ENCODE data around the gene NKD1. TPM values are rescaled to one million over a fixed set of nuclear protein-coding genes. Genes with fewer than 3 reads are reported as not detected.
A peak's percentile ranks its signal among the peaks of the same experiment; 100 is the strongest.

Gene NKD1
- total RNA-seq, 1 donor from 2014 or later = 0.16 TPM

GRCh38 chr16:50685462-50686063 is 137.4 kb downstream of the NKD1 start:
- intact Hi-C loops (cut with DNase I) = no loop called here
- peak; percentile 67 for ATAC-seq (ENCODE audit: poor library complexity)
- DNase-seq = no peak

DNA sequence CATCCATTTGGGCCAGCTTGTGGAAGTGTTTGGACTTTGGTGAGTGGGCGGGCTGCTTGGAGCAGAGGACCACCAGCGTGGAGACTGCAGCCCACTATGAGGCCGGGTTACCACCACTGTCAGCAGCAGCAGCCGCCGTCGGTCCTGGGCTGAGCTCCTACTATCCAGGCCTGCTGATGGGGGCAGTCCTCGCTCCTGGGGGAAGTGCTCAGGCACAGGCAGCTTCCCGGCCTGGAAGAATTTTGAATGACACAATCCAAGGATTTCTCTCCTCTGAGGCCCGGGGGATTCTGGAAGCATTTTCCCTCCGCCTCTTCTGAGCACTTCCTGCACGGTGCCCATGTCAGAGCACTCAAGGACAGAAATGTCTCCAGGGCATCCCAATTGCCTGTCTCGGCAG is 139.9 kb downstream of the NKD1 start:
- DNase-seq (no peak), ATAC-seq (ENCODE audit: poor library complexity) (no peak)
- intact Hi-C loops (cut with DNase I) = no loop called here

DNA sequence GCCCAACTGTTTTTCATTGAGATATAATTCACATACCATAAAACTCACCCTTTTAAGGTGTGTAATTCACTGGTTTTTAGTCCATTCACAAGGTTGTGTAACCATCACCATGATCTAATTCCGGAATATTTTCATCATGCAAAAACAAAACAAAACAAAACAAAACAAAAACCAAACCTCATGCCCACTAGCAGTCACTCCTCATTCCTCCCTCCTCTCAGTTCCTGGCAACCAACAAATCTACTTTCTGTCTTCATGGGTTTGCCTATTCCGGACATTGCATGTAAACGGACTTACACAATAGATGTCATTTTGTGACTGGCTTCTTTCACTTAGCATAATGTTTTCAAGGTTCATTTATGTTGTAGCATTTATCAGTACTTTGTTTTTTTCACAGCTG is 140.7 kb downstream of the NKD1 start:
- intact Hi-C loops (cut with DNase I) = no loop called here
- ATAC-seq (ENCODE audit: poor library complexity) (no peak), DNase-seq (no peak)

DNA sequence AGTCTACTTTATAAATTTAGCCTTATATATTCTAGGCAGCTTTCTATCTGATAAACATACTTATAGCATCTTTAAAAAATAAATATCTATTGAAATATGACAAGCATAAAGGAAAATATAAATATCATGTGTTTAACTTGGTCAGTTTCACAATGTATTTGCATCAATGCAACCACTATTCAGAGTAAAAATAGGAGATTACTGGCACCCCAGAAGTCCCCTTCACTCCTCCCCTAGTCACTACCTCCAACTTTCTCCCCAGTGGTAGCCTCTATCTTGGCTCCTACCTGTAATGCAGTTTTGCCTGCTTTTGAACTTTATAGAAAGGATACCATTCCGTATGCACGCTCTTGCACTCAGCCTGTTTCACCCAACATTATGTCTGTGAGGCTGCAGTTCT is 142.0 kb downstream of the NKD1 start:
- intact Hi-C loops (cut with DNase I) = no loop called here
- no peak for ATAC-seq (ENCODE audit: poor library complexity)

GRCh38 chr16:50692644-50692998 is 144.4 kb downstream of the NKD1 start:
- intact Hi-C loops (cut with DNase I) = no loop called here
- DNase-seq (no peak), ATAC-seq (ENCODE audit: poor library complexity) (no peak)

More for the DNA sequence above, 142.0 kb downstream of the NKD1 start:
- DNase-seq = no peak

GRCh38 chr16:50692999-50693781 is 145.0 kb downstream of the NKD1 start, which contains the start of gene NOD2:
TSS of gene NOD2 (plus strand) at chr16:50693606. CDS start at chr16:50699496, 5,890 bp downstream.
- intact Hi-C loops (cut with DNase I) = no loop called here
- ATAC-seq (ENCODE audit: poor library complexity) (peak; percentile 57), DNase-seq (no peak)

DNA sequence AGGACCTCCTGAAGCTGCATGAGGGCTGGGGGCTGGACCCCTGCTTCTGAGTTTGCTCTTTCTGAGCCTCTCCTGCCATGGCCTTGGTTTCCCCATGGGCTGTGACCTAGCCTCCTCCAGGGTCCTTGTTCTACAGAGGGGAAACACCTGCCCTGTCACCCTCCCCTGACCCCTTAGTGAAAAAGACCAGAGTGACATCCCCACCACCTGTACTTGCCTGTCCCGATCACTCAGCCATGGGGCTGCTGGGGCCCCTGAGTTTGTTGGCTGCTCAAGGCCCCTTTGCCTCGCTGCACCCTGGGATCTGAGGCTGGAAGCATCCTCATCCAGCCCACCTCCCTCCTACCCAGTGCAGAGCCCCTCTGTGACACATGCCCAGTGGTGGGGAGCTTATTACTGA is 146.0 kb downstream of the NKD1 start:
- no peak for ATAC-seq (ENCODE audit: poor library complexity)
- intact Hi-C loops (cut with DNase I) = no loop called here

DNA sequence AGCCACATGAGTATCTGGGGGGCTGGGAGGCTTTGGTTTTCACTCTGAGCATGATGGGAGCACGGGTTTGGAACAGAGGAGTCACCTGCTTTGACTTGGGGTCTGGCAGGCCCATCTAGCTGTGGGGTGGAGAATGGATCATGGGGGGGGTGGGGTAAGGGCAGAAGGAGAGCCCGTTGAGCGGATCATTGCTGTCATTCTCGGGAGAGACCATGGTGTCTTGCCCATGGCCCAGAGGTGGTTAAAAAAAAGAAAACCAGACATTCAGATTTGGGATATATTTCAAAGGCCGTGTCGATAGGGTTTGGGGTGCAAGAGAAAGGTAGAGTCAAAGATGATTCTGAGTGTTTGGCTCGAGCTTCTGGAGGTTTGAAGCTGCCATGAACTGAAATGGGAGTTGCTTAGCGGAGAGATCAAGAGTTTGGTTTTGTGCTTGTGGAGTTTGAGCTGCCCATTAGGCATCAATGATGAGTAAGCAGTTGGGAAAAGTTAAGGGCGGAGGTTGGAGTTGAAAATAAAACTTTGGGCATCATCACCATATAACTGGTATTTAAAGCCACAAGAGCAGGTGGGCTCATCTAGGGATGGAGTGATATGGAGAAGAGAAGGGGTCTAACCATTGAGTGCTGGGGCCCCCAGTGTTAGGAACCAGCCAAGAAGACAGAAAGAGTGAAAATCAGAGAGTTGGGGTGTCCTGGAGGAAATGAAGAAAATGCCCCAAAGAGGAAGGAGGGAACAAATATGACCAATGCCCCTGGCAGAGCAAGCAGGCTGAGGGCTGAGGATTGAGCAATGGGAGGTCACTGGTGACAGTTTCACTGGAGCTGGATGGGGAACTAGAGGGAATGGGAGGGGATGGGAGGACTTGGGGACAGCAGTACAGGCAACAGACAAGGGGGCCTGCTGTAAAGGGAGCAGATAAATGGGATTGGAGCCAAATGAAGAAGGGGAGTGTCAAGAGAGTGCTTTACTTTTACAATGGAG is 147.1 kb downstream of the NKD1 start:
- ATAC-seq (ENCODE audit: poor library complexity) (peak; percentile 46), DNase-seq (peak; percentile 61)
- intact Hi-C loops (cut with DNase I) = no loop called here

More for the DNA sequence above, 146.0 kb downstream of the NKD1 start:
- DNase-seq = no peak

- DNase-seq (no peak), ATAC-seq (ENCODE audit: poor library complexity) (no peak)
- intact Hi-C loops (cut with DNase I) = no loop called here
These were observed 147.9 kb downstream of the NKD1 start for GRCh38 chr16:50696126-50696525.

DNA sequence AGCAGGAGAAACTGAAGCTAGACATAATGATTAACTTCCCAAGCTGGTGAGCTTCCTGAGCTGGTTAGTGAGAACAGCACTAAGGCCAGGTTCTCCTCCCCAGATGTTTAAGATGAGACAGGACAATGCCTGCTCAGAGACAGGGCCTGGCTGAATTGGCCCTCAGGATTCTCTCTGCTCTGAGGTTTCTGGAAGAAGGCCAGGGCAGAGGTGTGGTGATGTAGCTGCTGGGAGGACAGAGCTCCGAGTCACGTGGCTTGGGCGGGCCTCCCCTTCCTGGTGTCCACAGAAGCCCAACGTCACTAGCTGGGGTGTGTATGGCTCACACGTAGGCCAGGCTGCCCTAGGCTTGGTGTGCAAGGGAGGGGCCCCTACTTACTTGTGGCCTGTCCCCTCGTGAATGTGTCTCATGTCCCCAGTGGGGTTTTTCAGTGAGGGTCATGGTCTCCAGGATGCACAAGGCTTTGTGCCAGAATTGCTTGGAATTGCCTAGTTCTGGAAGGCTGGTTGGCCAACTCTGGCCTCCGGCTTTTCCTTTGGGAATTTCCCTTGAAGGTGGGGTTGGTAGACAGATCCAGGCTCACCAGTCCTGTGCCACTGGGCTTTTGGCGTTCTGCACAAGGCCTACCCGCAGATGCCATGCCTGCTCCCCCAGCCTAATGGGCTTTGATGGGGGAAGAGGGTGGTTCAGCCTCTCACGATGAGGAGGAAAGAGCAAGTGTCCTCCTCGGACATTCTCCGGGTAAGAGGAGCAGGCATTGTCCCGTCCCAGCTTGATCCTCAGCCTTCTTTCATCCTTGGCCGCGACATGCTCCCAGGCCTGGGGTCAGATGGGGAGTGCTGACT is 148.6 kb downstream of the NKD1 start:
- DNase-seq = peak; percentile 90
- intact Hi-C loops (cut with DNase I) = no loop called here
- ATAC-seq (ENCODE audit: poor library complexity) = peak; percentile 76

GRCh38 chr16:50697421-50697715 is 149.2 kb downstream of the NKD1 start:
- DNase-seq (no peak), ATAC-seq (ENCODE audit: poor library complexity) (no peak)
- intact Hi-C loops (cut with DNase I) = no loop called here

DNA sequence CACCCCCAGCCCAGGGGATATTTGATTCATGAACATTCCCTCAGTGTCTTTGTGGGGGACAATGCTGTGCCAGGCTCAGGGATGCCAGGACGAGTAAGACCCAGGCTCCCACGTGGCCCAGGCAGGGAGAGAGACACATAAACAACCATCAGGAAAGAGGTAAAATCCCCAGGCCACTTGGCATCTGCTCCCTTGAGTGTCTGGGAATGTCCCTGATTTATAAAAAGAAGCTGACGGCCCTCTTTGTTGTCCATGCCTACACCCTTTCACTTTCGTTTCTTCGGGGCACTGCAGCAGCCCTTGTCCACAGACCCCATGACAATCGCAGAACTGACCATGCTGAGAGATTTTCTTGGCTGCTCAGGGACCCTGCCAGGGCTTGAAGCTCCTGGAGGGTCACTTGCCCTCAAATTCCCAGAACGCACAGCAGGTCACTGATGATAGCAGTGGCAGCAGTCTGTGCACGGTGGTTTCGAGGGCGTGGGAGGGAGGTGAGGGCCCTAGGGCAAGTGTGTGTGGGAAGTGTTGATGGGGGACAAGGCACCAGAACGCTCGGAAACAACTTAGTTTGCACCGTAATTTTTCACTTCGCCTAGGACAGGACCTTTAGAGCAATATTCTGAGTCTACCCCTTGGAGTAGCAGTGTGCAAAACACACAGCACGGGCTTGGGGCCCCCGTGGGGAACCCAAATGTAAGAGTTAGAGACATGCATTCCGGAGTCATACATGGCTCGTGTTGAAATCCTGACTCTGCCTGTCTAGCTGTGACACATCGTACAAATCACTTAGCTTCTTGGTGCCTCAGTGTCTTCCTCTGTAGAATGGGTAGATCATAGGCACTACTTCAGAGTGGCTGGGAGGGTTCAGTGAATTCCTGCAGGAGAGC is 149.9 kb downstream of the NKD1 start:
- DNase-seq (no peak), ATAC-seq (ENCODE audit: poor library complexity) (peak; percentile 75)
- intact Hi-C loops (cut with DNase I) = no loop called here

Other genes starting within 250 kb of the NKD1 start
- gene BRD7, start 179.4 kb upstream of the NKD1 start, total RNA-seq = 39.1 TPM
- gene SNX20, start 132.9 kb downstream of the NKD1 start, total RNA-seq = 0.62 TPM
- gene NOD2, start 145.2 kb downstream of the NKD1 start, total RNA-seq = 0.48 TPM
- gene CYLD, start 193.7 kb downstream of the NKD1 start, total RNA-seq = 29.4 TPM

Data from Right ventricle myocardium superior (tissue), 1 donor.